SJSA1 (cell line): ENCODE results near the gene CLIC4. TPM values are rescaled to one million over a fixed set of nuclear protein-coding genes. Genes with fewer than 3 reads are reported as not detected.
A peak's percentile ranks its signal among the peaks of the same experiment; 100 is the strongest.
"Not testable (repeated sequence)": the region's sequence is repeated elsewhere in the genome, so short reads cannot be mapped to it uniquely, and the experiment has no call there.

Experiments used
- DNase-seq, 2 experiments: peaks; one replicate each; pipeline ENCODE4 v3.0.0-alpha.2; 2015 to 2020; ENCODE audit warnings: low spot score in 2 of 2, low read depth in 1 of 2
- H3K27ac ChIP-seq: fragments of 250-450 bp; sonication (Bioruptor Pico); 2 replicates; pipeline ENCODE4 v1.5.1; 2020; ENCODE audit warnings: mild to moderate bottlenecking, moderate library complexity
- H3K27me3 ChIP-seq: fragments of 250-450 bp; sonication (Bioruptor Pico); replicated peaks from 2 replicates; pipeline ENCODE4 v1.5.1; 2020; ENCODE audit warnings: mild to moderate bottlenecking, moderate library complexity
- H3K36me3 ChIP-seq: fragments of 250-450 bp; sonication (Bioruptor Pico); 2 replicates; pipeline ENCODE4 v1.5.1; 2020; ENCODE audit warnings: mild to moderate bottlenecking
- H3K4me1 ChIP-seq: fragments of 250-450 bp; sonication (Bioruptor Pico); replicated peaks from 2 replicates; pipeline ENCODE4 v1.6.1; 2021; ENCODE audit warnings: mild to moderate bottlenecking
- H3K4me3 ChIP-seq: fragments of 250-450 bp; sonication (Bioruptor Pico); 2 replicates; pipeline ENCODE4 v1.5.1; 2020; ENCODE audit warnings: mild to moderate bottlenecking
- H3K9me3 ChIP-seq: fragments of 250-450 bp; sonication (Bioruptor Pico); replicated peaks from 2 replicates; pipeline ENCODE4 v1.5.1; 2020; ENCODE audit warnings: mild to moderate bottlenecking
- total RNA-seq: library from RNA; depleted of rRNA; stranded (reverse); fragments of >200 nt; shearing (Covaris generic); gene quantifications from 2 replicates; pipeline ENCODE4 v1.2.3, GENCODE V29; 2014

CLIC4 gene
- total RNA-seq, 1 experiment from 2014 or later: 457 TPM

DNA sequence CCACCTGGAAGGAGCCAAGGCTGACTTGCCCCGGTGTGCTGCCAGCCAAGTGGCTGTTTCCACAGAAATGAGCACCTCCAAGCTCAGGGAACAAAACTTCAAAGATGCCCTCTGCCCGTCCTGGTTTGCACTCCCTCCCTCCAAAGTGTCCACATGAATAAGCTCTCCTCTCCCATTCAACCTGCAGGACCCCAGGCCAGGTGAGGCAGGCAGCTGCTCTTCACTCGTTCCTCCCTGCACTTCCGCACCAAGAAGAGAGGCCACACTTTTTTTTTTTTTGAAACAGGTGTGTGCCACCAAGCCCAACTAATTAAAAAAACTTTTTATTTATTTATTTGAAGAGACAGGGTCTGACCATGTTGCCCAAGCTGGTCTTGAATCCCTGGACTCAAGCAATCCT, 18.5 kb upstream of the CLIC4 start:
- Histone ChIP-seq H3K9me3 (no peaks in the 10 kb centered on the region), H3K4me1 (peaks cover 52% of the 10 kb centered on the region), H3K27me3 (no peaks in the 10 kb centered on the region), H3K27ac (no peak overlapping the region), H3K36me3 (no peaks in the 10 kb centered on the region), H3K4me3 (no peak overlapping the region)
- DNase-seq: no peak

DNA sequence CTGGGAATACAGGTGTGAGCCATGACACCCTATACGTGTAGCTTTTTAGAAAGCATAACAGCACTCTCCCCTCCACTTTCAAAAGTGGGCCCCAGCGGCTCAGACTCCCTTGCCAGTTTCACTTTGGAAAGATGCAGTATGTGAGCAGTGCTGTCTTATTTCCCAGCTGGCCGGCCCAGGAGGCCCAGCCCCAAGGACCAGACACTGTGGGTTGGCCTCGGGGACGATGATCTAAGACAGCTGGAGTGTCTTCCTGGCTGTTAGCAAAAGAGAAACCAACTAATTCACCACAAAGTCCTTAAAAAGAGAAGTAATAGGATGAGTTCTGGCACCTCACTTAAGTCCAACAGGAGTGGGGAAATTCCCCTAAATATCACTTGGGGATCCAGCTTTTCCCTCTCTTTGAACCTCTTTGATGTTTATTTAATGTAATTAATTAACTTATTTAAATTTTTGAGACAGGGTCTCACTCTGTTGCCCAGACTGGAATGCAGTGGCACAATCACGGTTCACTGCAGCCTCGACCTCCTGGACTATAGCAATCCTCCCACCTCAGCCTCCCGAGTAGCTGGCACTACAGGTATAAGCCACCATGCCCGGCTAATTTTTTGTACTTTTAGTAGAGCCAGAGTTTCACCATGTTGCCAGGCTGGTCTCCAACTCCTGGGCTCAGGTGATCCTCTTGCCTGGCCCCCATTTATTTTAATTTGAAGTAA, 17.6 kb upstream of the CLIC4 start:
- Histone ChIP-seq H3K27ac (peak overlapping the region; percentile 42), H3K4me3 (no peak overlapping the region), H3K36me3 (no peaks in the 10 kb centered on the region), H3K27me3 (no peaks in the 10 kb centered on the region), H3K9me3 (no peaks in the 10 kb centered on the region), H3K4me1 (peaks cover 47% of the 10 kb centered on the region)
- DNase-seq: peak; percentile 69 to 80

DNA sequence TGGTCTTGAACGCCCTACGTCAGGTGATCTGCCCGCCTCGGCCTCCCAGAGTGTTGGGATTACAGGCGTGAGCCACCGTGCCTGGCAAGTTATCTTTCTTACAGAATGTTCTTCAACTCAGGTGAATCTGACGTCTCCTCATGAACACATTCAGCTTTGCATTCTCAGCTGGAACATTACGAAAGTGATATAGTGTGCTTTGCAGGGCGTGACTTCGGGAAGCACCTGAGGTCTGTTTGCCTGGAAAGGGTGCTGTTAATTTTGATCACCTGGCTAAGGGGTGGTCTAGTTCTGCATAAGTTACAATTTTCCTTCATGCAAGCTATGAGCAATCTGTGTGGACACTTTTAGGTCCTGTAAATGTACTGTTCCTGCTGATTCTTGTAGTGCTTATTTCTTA, 16.3 kb upstream of the CLIC4 start:
- DNase-seq: no peak
- Histone ChIP-seq H3K36me3 (no peaks in the 10 kb centered on the region), H3K9me3 (no peaks in the 10 kb centered on the region), H3K4me3 (no peak overlapping the region), H3K27ac (no peak overlapping the region), H3K27me3 (no peaks in the 10 kb centered on the region), H3K4me1 (peaks cover 37% of the 10 kb centered on the region)

DNA sequence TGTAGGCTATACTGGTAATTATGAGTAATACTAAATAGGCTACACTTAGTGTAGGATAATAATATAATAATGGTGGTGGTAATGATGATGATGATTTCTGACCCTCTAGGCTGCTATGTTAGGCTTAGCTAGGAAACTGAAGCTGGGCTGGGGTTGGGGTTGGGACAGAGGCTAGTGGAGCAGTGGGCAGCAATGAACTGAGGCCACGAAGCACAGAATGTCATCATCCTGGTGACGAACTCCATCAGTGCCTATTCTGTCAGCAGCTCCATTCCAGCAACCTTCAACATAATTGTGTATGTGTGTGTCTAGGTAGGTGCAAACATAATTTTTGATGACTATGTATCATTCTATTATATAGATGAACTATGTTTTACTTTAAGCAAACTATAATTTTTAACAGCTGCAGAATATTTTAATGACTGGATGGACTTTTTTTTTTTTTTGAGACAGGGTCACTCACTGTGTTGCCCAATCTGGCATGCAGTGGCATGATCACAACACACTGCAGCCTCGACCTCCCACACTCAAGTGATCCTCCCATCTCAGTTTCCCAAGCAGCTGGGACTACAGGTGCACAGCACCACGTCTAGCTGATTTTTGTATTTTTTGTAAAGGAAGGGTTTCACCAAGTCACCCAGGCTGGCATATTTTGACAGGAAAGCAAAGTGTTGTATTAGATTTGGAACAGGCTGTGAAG, 12.9 kb upstream of the CLIC4 start:
- H3K4me1 ChIP-seq: peaks cover 24% of the 10 kb centered on the region
- no peak overlapping the region for H3K27ac ChIP-seq
- DNase-seq: no peak
- no peaks in the 10 kb centered on the region for H3K27me3 ChIP-seq
- no peaks in the 10 kb centered on the region for H3K36me3 ChIP-seq
- no peaks in the 10 kb centered on the region for H3K9me3 ChIP-seq
- H3K4me3 ChIP-seq: no peak overlapping the region

DNA sequence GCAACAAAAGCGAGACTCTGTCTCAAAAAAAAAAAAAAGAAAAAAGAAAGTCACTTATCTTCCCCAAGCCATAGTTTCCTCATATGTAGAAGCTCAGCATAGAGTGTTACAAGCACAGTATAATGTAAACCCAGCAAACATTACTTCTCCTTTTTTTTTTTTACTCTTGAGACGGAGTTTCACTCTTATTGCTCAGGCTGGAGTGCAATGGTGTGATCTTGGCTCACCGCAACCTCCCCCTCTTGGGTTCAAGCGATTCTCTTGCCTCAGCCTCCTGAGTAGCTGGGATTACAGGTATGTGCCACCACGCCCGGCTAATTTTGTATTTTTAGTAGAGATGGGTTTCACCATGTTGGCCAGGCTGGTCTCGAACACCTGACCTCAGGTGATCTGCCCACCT, 11.9 kb upstream of the CLIC4 start:
- not testable (repeated sequence) for H3K27ac ChIP-seq, DNase-seq, H3K4me3 ChIP-seq, H3K36me3 ChIP-seq, H3K27me3 ChIP-seq, H3K9me3 ChIP-seq
- peaks cover 16% of the 10 kb centered on the region for H3K4me1 ChIP-seq

DNA sequence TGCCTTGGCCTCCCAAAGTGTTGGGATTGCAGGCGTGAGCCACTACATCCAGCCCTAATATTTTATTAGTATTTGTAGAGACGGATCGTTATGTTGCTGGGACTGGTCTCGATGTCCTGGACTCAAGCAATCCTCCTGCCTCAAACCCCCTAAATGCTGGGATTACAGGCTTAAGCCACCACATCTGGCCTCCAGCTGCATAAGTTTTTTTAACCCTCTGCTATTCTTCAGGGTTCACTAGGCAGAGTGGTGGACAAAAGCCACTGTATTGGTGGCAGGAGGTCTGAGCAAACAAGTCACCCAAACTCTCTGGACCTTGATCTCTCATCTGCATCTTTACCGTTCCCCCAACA, 10.1 kb upstream of the CLIC4 start:
- Histone ChIP-seq H3K4me3 (no peak overlapping the region), H3K4me1 (peaks cover 16% of the 10 kb centered on the region), H3K36me3 (no peaks in the 10 kb centered on the region), H3K27me3 (no peaks in the 10 kb centered on the region), H3K27ac (no peak overlapping the region), H3K9me3 (no peaks in the 10 kb centered on the region)
- DNase-seq: no peak

DNA sequence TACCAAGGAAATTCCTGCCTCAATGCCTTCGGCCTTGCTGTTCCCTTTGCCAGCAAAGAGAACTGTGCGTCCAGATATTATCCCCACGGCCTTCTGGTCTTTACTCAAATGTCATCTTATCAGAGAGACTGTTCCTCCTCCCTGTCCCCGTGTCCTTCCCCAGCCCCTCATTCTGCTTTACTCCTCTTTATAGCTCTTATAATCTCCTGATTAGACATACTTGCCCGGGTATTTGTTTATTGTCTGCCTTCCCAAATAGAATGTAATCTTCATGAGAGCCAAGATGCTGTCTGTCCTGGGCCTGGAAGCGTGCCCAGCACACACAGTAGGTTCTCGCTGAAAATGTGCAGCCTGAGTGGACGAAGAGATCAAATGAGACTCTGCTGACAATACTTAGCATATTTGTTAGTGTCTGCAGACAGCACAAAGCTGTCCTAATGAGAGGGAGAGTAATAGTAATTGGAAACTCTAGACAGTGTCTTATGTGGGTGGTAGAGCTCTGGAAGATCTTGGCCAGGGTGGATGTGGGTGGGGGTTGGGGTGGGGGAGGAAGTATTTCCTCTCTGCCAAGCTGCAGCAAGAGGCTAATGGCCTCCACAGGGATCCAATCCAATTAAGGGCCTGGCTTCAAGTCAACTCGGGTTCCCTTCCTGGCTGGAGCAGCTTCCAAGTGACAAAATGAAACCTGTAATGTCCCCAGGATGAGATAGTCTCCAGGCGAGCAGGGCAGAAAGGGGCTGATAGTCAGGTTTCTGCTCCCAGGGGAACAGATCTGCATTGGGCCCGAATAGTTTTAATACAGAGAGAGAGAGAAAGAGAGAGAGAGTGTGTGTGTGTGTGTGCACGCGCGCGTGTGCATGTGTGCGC, 9.5 kb upstream of the CLIC4 start:
- Histone ChIP-seq H3K27me3 (no peaks in the 10 kb centered on the region), H3K36me3 (no peaks in the 10 kb centered on the region)

DNA sequence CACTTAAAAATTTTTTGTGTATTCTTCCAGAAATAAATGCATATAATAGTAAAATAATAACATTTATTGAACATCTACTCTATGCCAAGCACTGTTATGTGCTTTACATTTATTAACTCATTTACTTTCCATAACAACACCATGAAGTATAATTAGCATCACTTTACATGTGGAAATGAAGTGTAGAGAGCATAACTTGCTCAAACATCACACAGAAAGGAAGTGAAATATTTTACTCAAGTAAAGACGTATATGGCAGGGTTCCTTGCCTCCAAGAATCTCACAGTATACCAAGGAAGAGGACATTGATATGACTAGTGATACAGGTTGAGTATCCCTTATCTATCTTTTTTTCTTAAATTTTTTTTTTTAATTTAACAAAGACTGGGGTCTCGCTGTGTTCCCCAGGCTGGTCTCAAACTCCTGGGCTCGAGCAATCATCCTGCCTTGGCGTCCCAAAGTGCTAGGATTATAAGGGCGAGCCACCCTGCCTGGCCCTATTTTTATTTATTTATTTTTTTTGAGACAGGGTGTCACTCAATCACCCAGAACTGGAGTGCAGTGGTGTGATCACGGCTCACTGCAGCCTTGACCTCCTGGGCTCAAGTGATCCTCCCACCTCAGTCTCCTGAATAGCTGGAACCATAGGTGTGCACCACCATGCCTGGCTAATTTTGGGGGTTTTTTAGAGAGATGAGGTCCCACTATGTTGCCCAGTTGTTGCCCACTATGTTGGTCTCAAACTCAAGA, 7.7 kb upstream of the CLIC4 start:
- Histone ChIP-seq H3K4me1 (peaks cover 26% of the 10 kb centered on the region), H3K27ac (no peak overlapping the region), H3K9me3 (no peaks in the 10 kb centered on the region), H3K4me3 (no peak overlapping the region), H3K36me3 (no peaks in the 10 kb centered on the region), H3K27me3 (no peaks in the 10 kb centered on the region)
- no peak for DNase-seq

More for the DNA sequence above, 9.5 kb upstream of the CLIC4 start:
- no peaks in the 10 kb centered on the region for H3K9me3 ChIP-seq
- no peak overlapping the region for H3K4me3 ChIP-seq
- peaks cover 16% of the 10 kb centered on the region for H3K4me1 ChIP-seq
- no peak overlapping the region for H3K27ac ChIP-seq
- DNase-seq: peak in 1 of 2 experiments; percentile 47

DNA sequence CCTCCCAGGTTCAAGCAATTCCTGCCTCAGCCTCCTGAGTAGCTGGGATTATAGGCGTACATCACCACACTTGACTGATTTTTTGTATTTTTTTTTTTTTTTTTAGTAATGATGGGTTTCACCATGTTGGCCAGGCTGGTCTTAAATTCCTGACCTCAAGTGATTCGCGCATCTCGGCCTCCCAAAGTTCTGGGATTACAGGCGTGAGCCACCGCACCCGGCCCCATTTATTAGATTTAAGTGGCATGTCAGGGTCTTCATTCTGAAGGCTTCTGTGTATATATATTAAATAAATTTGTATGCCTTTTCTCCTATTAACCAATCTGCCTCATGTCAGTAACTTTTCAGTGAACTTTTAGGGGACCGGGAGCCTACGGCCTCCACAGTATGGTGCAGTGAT, 6.0 kb upstream of the CLIC4 start:
- H3K9me3 ChIP-seq: no peaks in the 10 kb centered on the region

DNA sequence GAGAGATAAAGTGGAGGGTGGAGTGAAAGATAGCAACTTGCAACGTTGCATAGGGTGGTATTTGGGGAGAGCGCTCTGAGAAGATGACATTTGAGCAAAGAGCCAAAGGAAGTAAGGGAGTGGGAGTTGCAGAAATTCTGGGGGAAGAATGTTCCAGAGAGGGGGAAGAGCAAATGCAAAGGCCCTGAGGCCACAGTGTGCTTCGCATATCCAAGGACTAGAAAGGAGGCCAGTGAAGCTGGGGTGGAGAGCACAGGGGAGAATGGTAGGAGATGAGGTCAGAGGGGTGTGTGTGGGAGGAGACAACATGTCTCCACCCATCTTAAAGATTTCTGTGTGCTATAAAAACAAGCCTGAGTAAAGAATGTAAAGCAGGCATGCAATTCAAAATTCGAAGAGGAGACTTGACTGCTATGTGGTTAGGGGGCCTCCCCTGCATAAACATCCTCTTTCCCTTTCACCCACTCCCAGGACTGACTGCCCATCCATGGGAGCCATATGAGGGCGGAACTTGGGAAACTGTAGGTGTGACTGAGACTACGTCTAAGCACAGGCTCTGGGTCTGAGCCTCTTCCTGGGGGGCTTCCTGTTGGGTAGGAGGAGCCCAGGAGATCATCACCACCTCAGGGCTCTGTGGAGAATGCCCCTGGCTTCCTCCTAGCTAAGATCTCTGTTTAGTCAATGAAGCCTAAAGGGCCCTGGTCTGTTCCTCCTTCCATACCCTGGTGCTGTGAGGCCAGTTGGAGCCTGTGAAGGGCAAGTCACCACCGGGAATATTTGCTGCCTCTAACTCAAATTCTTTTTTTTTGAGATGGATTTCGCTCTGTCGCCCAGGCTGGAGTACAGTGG, 2.9 kb upstream of the CLIC4 start:
- Histone ChIP-seq H3K4me3 (no peak overlapping the region), H3K27me3 (no peaks in the 10 kb centered on the region), H3K36me3 (peaks cover 11% of the 10 kb centered on the region), H3K4me1 (peaks cover 28% of the 10 kb centered on the region), H3K9me3 (0 out of 2 replicates have a peak, but pooled peaks cover 3% of the 10 kb centered on the region), H3K27ac (peak overlapping the region; percentile 86)
- peak; percentile 89 to 95 for DNase-seq

More for the DNA sequence above, 6.0 kb upstream of the CLIC4 start:
- H3K27me3 ChIP-seq: no peaks in the 10 kb centered on the region
- H3K4me3 ChIP-seq: no peak overlapping the region
- peaks cover 43% of the 10 kb centered on the region for H3K4me1 ChIP-seq
- no peaks in the 10 kb centered on the region for H3K36me3 ChIP-seq
- DNase-seq: no peak
- no peak overlapping the region for H3K27ac ChIP-seq

DNA sequence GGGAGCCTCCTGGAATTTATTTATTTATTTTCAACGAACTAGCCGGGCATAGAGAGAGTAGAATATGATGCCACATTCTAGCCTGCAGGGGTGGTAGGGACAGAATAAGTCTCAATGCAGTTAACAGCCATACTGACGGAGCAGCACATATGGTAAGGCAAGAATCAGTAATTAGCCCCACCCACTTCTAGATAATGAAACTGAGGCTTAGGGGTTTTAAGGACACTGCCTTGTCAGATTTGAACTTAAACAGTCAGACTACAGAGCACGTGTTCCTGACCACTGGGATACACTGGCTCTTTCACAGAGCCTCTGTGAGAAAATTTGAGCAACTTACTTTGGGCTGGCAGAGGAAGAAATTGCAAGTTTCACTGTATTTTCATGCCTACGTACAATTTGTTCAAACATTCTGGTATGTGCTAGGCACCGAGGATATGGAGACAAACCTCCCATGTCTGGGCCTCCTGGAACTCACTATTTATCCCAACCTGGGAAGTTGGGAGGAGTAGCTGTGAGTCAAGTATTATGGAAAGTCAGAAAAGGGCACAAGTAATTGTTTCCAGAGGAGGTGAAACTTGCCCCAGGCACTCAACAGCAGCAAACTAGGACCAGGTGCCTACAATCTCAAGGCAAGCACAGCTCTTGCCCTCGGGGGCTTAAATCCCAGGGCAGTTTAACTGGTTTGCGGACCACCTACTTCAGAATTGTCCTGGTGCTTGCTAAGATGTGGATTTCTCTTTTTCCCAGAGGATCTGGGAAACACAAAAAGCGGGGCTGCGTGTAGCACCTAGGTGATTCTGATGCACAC, 1.6 kb upstream of the CLIC4 start:
- Histone ChIP-seq H3K27me3 (no peaks in the 10 kb centered on the region), H3K4me3 (no peak overlapping the region), H3K4me1 (peaks cover 35% of the 10 kb centered on the region), H3K27ac (peak overlapping the region; percentile 86), H3K9me3 (0 out of 2 replicates have a peak, but pooled peaks cover 3% of the 10 kb centered on the region), H3K36me3 (peaks cover 13% of the 10 kb centered on the region)
- peak; percentile 71 to 77 for DNase-seq
